Smooth muscle cell (in vitro differentiated cells): ENCODE data around the gene CTSZ. TPM values are rescaled to one million over a fixed set of nuclear protein-coding genes. Genes with fewer than 3 reads are reported as not detected.

Source experiments
- DNase-seq: peaks from one replicate; lab custom pipeline; 2025; ENCODE audit not compliant: unreplicated experiment; lab: John Stamatoyannopoulos, UW
- H2AFZ ChIP-seq: fragments of 200-600 bp; sonication (generic); 2 replicates; pipeline ENCODE4 v1.6.0; 2016; ENCODE audit warnings: antibody characterized with exemption, low read depth, mild to moderate bottlenecking
- H3F3A ChIP-seq: fragments of 200-600 bp; sonication (generic); 2 replicates; pipeline ENCODE4 v1.6.0; 2017; ENCODE audit warnings: antibody characterized with exemption, low read depth
- H3K27ac ChIP-seq: fragments of 200-600 bp; sonication (generic); 2 replicates; pipeline ENCODE4 v1.5.1; 2016; ENCODE audit warnings: low read depth, mild to moderate bottlenecking
- H3K27me3 ChIP-seq: fragments of 200-600 bp; sonication (generic); 2 replicates; pipeline ENCODE4 v1.6.1; 2016; ENCODE audit warnings: low read depth, mild to moderate bottlenecking
- H3K36me3 ChIP-seq: fragments of 200-600 bp; sonication (generic); 2 replicates; pipeline ENCODE4 v1.5.1; 2016; ENCODE audit warnings: low read depth
- H3K4me1 ChIP-seq: fragments of 200-600 bp; sonication (generic); 2 replicates; pipeline ENCODE4 v1.5.1; 2016; ENCODE audit warnings: low read depth
- H3K4me2 ChIP-seq: fragments of 200-600 bp; sonication (generic); 2 replicates; pipeline ENCODE4 v1.6.0; 2016; ENCODE audit warnings: mild to moderate bottlenecking
- H3K4me3 ChIP-seq: fragments of 200-600 bp; sonication (generic); 2 replicates; pipeline ENCODE4 v1.5.1; 2016; ENCODE audit warnings: mild to moderate bottlenecking
- H3K79me2 ChIP-seq: fragments of 200-600 bp; sonication (generic); 2 replicates; pipeline ENCODE4 v1.6.0; 2016; ENCODE audit warnings: low read depth, mild to moderate bottlenecking
- H3K9ac ChIP-seq: fragments of 200-600 bp; sonication (generic); 2 replicates; pipeline ENCODE4 v1.6.0; 2016; ENCODE audit warnings: low read depth
- H3K9me3 ChIP-seq: fragments of 200-600 bp; sonication (generic); replicated peaks from 2 replicates; pipeline ENCODE4 v1.5.1; 2016; ENCODE audit warnings: low read depth
- H4K20me1 ChIP-seq: fragments of 200-600 bp; sonication (generic); 2 replicates; pipeline ENCODE4 v1.6.0; 2016; ENCODE audit warnings: low read depth
- WGBS: methylation state at CpG from one replicate; pipeline ENCODE4 v1.1.7; 2016; ENCODE audit warnings: low lambda C conversion rate; 5-methylcytosine and 5-hydroxymethylcytosine counted together
- polyA plus RNA-seq: library from polyadenylated mRNA; unstranded; fragments of >200 nt; fragmentation: Nextera tagmentation; extraction: Ambion mirVana; gene quantifications from 2 replicates; pipeline ENCODE4 v1.2.1, GENCODE V29; 2016
- total RNA-seq: library from RNA; depleted of rRNA; stranded (reverse); fragments of >200 nt; gene quantifications from 2 replicates; pipeline ENCODE4 v1.2.3, GENCODE V29; 2014
- TF ChIP-seq, protein P1 (sequence below): fragments of 200-600 bp; sonication (generic); IDR thresholded peaks from 2 replicates; pipeline ENCODE4 v1.5.1; 2017; ENCODE audit warnings: borderline replicate concordance, mild to moderate bottlenecking, antibody characterized with exemption; ENCODE audit not compliant: insufficient read depth, poor library complexity, severe bottlenecking

Gene CTSZ
- total and polyA plus RNA-seq, 2 experiments from 2014 or later = 12.7 to 151 TPM

DNA sequence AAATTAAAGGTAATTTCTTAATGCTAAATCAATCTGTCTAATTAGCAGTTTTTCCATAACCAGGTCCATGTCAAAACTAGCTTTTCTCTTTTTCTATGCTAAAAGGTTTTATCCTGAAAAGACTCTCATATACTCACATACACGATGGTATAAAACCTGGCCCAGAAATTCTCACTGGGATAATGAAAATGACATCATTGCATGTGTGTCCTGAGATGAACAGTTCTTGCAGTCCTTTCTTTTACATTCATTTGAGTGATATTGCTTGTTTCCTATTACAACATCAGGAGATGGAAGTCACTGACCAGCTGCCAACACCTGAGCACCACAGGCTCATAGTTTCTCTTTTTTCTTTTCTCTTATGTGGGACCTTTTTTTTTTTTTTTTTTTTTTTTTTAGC, 43.4 kb upstream of the CTSZ start:
- no peaks in the 10 kb centered on the region for H4K20me1 ChIP-seq
- H3K27ac ChIP-seq = no peak overlapping the region
- 85% methylated on average over 1 of the region's 1 CpG for WGBS
- no peaks in the 10 kb centered on the region for H3K9me3 ChIP-seq
- DNase-seq = no peak
- H3K36me3 ChIP-seq = no peaks in the 10 kb centered on the region
- no peaks in the 10 kb centered on the region for H3K79me2 ChIP-seq
- H3F3A ChIP-seq = no peaks in the 10 kb centered on the region
- no peak overlapping the region for H3K9ac ChIP-seq
- no peak overlapping the region for H3K4me3 ChIP-seq
- no peaks in the 10 kb centered on the region for H3K4me1 ChIP-seq
- H3K4me2 ChIP-seq = no peak overlapping the region
- H3K27me3 ChIP-seq = no peaks in the 10 kb centered on the region
- TF ChIP-seq, protein P1, sequence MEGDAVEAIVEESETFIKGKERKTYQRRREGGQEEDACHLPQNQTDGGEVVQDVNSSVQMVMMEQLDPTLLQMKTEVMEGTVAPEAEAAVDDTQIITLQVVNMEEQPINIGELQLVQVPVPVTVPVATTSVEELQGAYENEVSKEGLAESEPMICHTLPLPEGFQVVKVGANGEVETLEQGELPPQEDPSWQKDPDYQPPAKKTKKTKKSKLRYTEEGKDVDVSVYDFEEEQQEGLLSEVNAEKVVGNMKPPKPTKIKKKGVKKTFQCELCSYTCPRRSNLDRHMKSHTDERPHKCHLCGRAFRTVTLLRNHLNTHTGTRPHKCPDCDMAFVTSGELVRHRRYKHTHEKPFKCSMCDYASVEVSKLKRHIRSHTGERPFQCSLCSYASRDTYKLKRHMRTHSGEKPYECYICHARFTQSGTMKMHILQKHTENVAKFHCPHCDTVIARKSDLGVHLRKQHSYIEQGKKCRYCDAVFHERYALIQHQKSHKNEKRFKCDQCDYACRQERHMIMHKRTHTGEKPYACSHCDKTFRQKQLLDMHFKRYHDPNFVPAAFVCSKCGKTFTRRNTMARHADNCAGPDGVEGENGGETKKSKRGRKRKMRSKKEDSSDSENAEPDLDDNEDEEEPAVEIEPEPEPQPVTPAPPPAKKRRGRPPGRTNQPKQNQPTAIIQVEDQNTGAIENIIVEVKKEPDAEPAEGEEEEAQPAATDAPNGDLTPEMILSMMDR = no peak
- H2AFZ ChIP-seq = no peak overlapping the region

DNA sequence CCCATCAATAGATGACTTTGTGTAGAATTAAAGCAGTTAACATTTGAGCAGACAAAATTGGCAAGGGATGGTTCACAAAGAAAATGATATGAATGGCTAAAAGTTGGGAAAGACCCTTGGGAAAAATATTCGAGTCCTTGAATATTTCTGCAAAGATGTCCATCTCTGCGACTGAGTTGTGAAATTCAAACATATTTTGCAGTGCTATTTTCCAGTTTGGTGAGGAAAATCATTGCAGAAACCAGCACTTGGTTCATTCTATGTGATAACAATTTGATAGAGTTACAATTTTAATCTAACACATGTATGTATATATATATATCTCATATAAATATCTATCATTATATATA, 41.6 kb upstream of the CTSZ start:
- no peaks in the 10 kb centered on the region for H3F3A ChIP-seq
- H2AFZ ChIP-seq = no peak overlapping the region
- H3K4me3 ChIP-seq = peak overlapping the region; percentile 2
- no peaks in the 10 kb centered on the region for H3K36me3 ChIP-seq
- H3K27me3 ChIP-seq = no peaks in the 10 kb centered on the region
- WGBS = 88% methylated on average over 2 of the region's 2 CpGs
- no peak for DNase-seq
- H3K27ac ChIP-seq = peak overlapping the region; percentile 67
- H3K9me3 ChIP-seq = no peaks in the 10 kb centered on the region
- TF ChIP-seq, protein P1 = no peak
- no peaks in the 10 kb centered on the region for H3K4me1 ChIP-seq
- peak overlapping the region; percentile 60 for H3K4me2 ChIP-seq
- H3K9ac ChIP-seq = no peak overlapping the region
- H3K79me2 ChIP-seq = no peaks in the 10 kb centered on the region
- H4K20me1 ChIP-seq = no peaks in the 10 kb centered on the region

DNA sequence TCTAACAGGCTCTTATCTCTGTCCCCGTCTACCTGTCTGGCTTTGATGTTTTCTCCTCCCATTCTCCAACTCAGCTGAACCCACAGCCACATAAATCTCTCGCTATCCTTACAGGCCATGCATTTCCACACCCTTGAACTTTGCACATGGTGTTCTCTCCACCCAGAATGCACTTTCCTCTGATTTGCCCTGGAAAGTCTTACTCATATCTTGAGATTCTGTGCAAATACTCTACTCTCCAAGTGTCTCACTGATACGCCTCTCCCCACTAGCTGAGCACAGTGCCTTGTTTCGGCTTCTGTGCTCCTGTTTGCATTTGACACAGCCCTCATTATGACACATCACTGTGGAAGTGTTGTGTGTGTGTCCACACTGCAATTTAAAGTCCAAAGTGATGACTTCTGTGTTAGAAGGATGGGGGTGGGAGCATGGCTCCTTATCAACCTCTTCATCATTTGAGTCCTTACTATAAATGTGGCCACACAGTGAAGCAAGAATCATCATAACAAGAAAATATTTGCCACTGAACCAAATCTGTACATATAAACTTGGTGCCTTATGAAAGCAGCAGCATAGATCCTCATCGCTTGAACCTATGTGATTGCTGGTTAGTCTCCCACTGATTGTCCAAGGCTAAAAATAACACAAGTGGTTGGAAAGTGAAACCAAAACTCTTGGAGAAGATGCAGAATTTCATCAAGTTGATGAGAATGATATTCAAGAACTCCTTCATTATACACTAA, 41.1 kb upstream of the CTSZ start:
- H3K4me3 ChIP-seq = peak overlapping the region; percentile 2

More for the DNA sequence above, 41.1 kb upstream of the CTSZ start:
- Histone ChIP-seq H4K20me1 (no peaks in the 10 kb centered on the region), H3K9ac (no peak overlapping the region), H3F3A (no peaks in the 10 kb centered on the region), H2AFZ (no peak overlapping the region), H3K27me3 (no peaks in the 10 kb centered on the region), H3K36me3 (no peaks in the 10 kb centered on the region), H3K9me3 (no peaks in the 10 kb centered on the region), H3K4me2 (peak overlapping the region; percentile 60), H3K27ac (peak overlapping the region; percentile 67), H3K4me1 (no peaks in the 10 kb centered on the region), H3K79me2 (no peaks in the 10 kb centered on the region)
- TF ChIP-seq, protein P1 = no peak
- 36% methylated on average over 5 of the region's 5 CpGs for WGBS
- DNase-seq = no peak
